Astrocyte of the spinal cord (primary cell): ENCODE measurements around the gene NPPC.

Experiments used
- DNase-seq: peaks from one replicate; pipeline ENCODE4 v3.0.0; 2011; ENCODE audit warnings: low read depth, low spot score
- H3K4me3 ChIP-seq: 2 replicates; pipeline ENCODE4 v1.5.1; 2011; ENCODE audit warnings: low read depth, mild to moderate bottlenecking, low read length, moderate library complexity
- in situ Hi-C: cut with HindIII; loops from 2 replicates; pipeline ENCODE4 v1.10.0; 2017; ENCODE audit warnings: low sequenced_read_pairs
- TF ChIP-seq, protein P1 (sequence below): IDR thresholded peaks from 2 replicates; pipeline ENCODE4 v1.5.1; 2012; ENCODE audit warnings: low read depth, mild to moderate bottlenecking, low read length, inconsistent platforms

The NPPC gene

GRCh38 chr2:231961349-231962166 is 35.4 kb upstream of the NPPC start, which contains the start of gene DIS3L2:
Gene DIS3L2 (plus strand): TSS chr2:231961713. CDS start chr2:232014928, 53,215 bp downstream.
- peak within 1 kb of the TSS; percentile 95 for H3K4me3 ChIP-seq
- TF ChIP-seq, protein P1, sequence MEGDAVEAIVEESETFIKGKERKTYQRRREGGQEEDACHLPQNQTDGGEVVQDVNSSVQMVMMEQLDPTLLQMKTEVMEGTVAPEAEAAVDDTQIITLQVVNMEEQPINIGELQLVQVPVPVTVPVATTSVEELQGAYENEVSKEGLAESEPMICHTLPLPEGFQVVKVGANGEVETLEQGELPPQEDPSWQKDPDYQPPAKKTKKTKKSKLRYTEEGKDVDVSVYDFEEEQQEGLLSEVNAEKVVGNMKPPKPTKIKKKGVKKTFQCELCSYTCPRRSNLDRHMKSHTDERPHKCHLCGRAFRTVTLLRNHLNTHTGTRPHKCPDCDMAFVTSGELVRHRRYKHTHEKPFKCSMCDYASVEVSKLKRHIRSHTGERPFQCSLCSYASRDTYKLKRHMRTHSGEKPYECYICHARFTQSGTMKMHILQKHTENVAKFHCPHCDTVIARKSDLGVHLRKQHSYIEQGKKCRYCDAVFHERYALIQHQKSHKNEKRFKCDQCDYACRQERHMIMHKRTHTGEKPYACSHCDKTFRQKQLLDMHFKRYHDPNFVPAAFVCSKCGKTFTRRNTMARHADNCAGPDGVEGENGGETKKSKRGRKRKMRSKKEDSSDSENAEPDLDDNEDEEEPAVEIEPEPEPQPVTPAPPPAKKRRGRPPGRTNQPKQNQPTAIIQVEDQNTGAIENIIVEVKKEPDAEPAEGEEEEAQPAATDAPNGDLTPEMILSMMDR = no peak
- DNase-seq = peak; percentile 81
- in situ Hi-C loops = no loop called here

DNA sequence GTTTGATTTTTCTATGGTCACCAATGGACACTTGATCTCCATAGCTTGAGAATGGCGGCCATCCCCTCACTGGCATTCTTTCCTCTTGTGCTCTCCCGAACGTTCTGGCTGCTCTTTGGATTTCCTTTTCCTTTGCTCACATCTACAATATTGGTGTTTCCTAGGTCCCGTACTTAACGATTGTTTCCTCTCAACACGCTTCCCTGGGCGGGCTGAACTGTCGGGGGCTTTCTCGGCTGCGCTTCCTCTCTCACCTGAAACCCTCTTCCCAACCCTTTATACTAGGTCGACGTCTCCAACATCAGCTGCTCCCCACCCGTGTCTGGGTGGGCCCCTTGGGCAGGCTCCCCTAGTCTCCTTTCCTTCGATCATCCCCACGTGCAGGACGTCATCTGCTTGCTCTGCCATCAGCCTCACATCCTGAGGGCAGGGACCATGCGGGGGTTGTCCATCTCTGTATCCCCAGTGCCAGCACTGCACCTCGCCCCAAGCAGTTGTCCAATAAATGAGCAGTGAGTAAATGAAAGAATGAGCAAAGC is 34.7 kb upstream of the NPPC start:
- no peak for DNase-seq
- H3K4me3 ChIP-seq = peak overlapping the region; percentile 95
- TF ChIP-seq, protein P1 = no peak
- in situ Hi-C loops = no loop called here

DNA sequence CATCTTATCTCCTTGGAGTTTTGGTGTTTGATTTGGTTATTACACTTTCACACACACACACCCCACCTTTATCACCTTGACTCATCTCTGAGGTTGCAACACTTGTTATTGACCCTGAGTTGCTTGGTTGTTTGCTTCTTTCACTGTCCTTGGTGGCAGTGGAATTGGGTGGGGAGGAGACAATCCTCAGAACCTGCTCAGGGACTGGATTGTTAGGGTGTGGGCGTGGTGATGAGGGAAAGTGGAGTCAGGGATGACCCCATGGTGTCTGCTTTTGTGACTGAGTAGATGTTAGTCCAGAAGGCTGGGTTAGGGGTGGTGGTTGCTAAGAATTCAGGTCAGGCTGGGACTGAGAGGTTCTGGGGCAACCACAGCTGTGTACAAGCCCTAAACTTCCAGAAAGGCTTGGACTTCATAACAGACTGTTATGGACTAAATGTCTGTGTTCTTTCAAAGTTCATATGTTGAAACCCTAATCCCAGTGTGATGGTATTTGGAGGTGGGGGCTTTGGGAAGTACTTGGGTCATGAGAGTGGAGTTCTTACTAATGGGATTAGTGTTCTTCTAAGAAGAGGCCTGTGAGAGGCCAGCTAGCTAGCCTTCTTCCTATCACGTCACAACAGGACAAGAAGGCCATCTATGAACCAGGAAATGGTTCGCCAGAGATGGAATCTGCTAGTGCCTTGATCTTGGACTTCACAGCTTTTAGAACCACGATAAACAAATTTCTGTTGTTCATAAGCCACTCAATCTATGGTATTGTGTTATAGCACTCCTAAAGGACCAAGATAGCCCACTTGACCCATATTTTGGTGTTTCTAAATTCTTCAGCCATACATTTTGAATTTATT is 31.9 kb upstream of the NPPC start:
- TF ChIP-seq, protein P1 = no peak
- in situ Hi-C loops = no loop called here
- no peak overlapping the region for H3K4me3 ChIP-seq
- DNase-seq = no peak

DNA sequence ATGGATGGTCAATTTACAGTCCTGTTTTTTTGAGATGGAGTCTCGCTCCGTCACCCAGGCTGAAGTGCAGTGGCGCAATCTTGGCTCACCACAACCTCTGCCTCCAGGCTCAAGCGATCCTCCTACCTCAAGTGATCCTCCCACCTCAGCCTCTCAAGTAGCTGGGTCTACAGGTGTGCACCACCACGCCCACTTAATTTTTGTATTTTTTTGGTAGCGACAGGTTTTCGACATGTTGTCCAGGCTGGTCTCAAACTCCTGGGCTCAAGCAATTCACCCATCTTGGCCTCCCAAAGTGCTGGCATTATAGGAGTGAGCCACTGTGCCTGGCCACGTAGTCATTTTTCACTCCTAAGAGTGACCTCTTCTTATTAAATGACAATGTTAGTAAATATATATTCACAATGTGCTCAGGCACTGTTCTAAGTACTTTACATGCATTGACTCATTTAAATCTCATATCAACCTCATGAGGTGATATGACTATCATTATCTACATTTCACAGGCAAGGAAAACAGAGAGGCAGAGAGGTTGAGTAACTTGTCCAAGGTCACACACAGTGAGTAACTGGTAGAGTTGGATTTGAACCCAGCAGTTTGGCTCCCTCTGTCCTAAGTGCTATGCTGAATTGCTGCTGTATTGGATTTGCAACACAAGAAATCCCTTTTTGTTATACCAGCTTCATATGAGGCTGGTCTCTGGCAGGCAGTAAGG is 29.7 kb upstream of the NPPC start:
- TF ChIP-seq, protein P1 = no peak
- no peak overlapping the region for H3K4me3 ChIP-seq
- DNase-seq = no peak
- in situ Hi-C loops = no loop called here

DNA sequence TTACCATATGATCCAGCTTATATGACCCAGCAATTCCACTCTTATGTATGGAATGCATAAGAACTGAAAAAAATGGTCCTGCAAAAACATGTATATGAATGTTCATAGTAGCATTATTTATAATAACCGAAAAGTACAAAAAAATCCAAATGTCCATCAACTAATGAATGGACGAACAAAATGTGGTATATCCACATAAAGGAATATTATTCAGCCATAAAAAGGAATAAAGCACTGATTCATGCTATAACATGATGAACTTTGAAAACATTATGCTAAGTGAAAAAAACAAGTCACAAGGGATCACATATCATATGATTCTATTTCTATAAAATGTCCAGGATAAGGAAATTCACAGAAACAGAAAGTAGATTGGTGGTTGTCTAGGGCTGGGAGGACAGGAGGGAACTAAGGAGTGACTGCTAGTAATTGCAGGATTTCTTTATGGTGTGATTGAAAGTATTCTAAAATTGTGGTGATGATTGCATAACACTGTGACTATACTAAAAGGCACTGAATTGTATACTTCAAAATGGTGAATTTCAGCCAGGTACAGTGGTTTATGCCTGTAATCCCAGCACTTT is 25.3 kb upstream of the NPPC start:
- in situ Hi-C loops = no loop called here
- H3K4me3 ChIP-seq = no peak overlapping the region
- TF ChIP-seq, protein P1 = no peak
- no peak for DNase-seq
